Esophagus muscularis mucosa (tissue), 4 donors: ENCODE measurements around the gene SRGAP3.

Experiments used
- CTCF ChIP-seq, 3 experiments: fragments of 200-600 bp in 2 of 3; fragments of 450-650 bp in 1 of 3; sonication (generic) in 2 of 3; IDR thresholded peaks; one replicate each; pipeline ENCODE4 v1.5.1; 2017 to 2019; ENCODE audit warnings: antibody characterized with exemption in 3 of 3, mild to moderate bottlenecking in 2 of 3, moderate library complexity in 1 of 3
- EP300 ChIP-seq: sonication (generic); formaldehyde crosslinking; IDR thresholded peaks from one replicate; pipeline ENCODE4 v1.6.1; 2017; ENCODE audit warnings: antibody characterized with exemption
- POLR2AphosphoS5 ChIP-seq, 2 donors: sonication (generic); formaldehyde crosslinking; IDR thresholded peaks; one replicate each; pipeline ENCODE4 v1.6.1; 2017; ENCODE audit warnings: antibody characterized with exemption in 2 of 2

- TF ChIP-seq POLR2AphosphoS5 (IDR thresholded peaks at IDR 0.05) (no peak), CTCF (IDR thresholded peaks at IDR 0.05) (no peak), EP300 (no peak)
Measured at GRCh38 chr3:9185701-9186100, 63.7 kb downstream of the SRGAP3 start.
